GM11168 (cell line): ENCODE results near the gene COL7A1.

Experiments used
- in situ Hi-C: fragments of 300-500 bp; cut with MboI; formaldehyde crosslinking; loops from one replicate; pipeline ENCODE4 v1.12.0; 2022; ENCODE audit warnings: low sequenced_read_pairs; ENCODE audit not compliant: unreplicated experiment

Gene COL7A1

GRCh38 chr3:48619541-48620524 is 24.7 kb upstream of the COL7A1 start:
- in situ Hi-C loops: no loop called here

GRCh38 chr3:48617559-48617958 is 22.4 kb upstream of the COL7A1 start:
- in situ Hi-C loops: no loop called here

DNA sequence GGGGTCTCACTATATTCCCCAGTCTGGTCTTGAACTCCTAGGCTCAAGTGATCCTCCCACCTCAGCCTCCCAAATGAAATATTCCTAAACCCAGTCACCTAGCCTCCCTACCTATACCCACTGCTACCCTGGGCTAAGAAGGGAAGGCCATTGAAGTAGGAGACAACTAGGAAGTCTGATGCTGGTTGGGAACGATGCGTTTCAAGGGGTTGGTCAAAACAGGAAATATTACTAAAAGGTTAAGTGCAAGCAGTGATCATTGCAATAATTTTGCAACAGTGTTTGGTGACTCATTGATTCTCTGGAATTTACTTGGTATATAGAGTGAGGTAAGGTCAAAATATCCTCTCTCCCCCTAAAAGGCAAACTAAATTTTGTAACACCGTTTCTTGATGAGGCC is 18.9 kb upstream of the COL7A1 start:
- in situ Hi-C loops: no loop called here

DNA sequence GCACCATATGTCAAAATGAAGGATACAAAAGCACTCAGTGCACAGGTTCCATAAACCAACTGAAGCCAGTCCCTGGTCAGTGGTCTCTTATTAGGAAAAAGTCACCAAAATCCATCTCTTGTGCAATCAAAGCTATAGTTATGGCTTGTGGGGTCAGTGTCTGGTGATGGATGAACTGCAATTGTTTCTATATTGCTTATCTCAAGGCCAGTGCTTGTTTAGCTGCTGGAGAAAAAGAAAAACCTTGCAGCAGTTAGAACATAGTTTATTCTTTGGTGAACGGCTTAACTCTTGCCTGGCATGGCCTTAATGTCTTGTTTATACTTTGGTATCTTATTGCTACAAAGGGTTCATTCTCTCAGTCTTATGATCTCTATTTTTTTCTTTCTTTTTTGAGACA is 17.2 kb upstream of the COL7A1 start:
- in situ Hi-C loops: no loop called here

DNA sequence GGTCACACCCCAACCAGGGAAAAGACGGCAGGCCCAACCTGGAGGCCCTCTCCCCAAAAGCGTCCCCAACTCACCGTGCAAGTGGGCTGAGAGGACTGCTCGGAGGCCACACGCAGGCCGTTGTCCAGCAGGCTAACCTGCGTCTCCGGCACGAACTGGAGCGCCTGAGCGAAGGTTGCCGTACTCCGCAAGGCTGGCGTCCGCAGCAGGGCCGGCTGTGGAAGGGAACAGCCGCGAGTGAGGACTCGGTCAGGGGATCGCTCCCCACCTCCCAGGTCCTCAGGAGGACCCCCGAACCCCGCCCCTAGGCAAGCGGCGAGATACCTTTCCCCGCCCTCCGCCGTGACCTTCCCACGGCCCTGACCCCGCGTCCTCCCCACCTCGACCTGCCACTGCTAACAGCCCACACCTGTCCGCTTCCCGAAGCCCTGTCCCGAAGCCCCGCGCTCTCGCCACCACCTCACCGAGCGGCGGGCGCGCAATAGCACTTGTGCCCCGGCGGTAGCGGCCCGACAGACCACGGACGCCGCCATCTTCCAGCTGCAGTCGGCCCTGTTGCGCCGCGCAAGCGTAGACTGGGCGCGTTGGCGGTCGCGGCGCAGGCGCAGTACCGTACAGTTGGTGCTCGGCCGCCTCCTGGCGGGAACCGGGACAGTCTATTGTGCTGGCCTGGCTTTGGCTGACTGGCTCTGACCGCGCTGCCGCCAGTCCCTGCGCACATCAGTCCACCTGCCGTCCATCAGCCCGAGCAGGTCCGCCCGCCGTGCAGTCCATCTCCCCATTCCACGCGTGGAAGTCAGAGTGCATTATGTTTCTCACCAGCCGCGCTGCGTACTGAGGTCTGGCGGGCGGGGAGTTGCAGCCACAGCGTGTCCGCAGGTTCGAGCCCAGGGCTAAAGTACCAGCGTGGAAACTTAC is 14.2 kb upstream of the COL7A1 start, which contains the start of gene UQCRC1:
TSS of gene UQCRC1 (minus strand) at position 559 of the 918 bp plus-strand sequence. CDS start at position 533, 26 bp downstream.
- in situ Hi-C loops: no loop called here

DNA sequence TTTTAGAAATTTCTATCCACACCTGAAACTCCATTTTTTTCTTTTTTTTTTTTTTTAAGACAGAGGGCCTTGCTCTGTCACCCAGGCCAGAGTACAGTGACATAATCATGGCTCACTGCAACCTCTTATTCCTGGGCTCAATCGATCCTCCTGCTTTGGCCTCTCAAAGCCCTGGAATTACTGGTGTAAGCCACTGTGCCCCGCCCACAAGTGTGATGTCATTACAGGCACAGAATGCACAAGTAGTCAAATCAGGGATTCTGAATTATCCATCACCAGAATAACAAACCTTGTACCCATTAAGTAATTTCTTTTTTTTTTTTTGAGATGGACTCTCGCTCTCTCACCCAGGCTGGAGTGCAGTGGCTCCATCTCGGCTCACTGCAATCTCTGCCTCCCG is 12.4 kb upstream of the COL7A1 start:
- in situ Hi-C loops: no loop called here

DNA sequence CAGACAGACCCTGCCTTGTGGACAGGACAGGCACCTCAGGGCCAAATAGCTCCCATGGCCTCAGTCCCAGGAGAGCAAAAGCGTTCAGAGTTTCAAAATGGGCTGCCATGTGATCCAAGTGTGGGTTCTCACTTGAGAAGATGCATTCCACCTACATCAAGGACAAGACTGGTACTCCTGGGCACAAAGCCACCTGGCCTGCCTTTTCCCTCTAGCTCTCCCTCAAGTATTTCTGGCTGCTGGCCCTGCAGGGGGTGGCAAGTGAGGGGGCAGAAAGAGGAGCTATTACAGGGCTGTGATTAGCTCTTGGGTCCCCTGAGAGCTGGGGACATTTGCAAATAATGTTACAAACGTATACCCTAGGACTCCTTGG is 6.5 kb upstream of the COL7A1 start:
- in situ Hi-C loops: no loop called here

GRCh38 chr3:48600711-48601621 is 5.8 kb upstream of the COL7A1 start:
- in situ Hi-C loops: no loop called here

- in situ Hi-C loops: no loop called here
Measured at GRCh38 chr3:48599509-48600285, 4.6 kb upstream of the COL7A1 start.

GRCh38 chr3:48599077-48599501 is 4.0 kb upstream of the COL7A1 start:
- in situ Hi-C loops: no loop called here

GRCh38 chr3:48598323-48599076 is 3.4 kb upstream of the COL7A1 start:
- in situ Hi-C loops: no loop called here

- in situ Hi-C loops: no loop called here
Measured at GRCh38 chr3:48597408-48597800, 2.3 kb upstream of the COL7A1 start.

- in situ Hi-C loops: no loop called here
Measured at GRCh38 chr3:48596676-48597407, 1.7 kb upstream of the COL7A1 start.

GRCh38 chr3:48596157-48596556 is 1.0 kb upstream of the COL7A1 start:
- in situ Hi-C loops: no loop called here

DNA sequence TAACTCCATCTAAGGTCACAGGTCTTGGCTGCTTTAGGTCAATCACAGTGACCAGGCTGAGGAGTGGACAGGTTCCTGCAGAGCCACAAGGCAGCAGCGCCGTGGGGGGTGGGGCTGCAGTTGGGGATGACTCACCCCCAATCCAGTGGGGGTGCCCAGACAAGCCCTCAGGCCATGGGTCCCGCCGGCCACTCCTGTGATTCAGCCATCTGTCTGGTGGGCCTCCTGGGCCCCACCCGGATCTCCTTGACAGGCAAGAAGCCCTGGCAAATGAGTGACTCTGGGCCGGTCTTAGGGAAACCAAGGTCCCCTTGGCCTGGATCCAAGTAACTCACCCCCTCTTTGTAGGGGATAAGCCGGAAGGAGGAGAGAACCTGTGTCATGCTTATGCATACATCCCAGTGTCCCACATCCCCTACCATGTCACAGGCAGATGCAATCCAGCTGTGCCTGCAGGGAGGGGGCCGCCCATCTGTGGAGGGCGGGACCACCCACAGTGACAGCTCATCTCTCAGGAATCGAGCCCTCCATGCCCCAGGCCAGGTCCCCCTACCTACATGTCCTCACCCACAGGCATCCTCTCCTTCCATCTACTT is 495 bp upstream of the COL7A1 start:
- in situ Hi-C loops: no loop called here

DNA sequence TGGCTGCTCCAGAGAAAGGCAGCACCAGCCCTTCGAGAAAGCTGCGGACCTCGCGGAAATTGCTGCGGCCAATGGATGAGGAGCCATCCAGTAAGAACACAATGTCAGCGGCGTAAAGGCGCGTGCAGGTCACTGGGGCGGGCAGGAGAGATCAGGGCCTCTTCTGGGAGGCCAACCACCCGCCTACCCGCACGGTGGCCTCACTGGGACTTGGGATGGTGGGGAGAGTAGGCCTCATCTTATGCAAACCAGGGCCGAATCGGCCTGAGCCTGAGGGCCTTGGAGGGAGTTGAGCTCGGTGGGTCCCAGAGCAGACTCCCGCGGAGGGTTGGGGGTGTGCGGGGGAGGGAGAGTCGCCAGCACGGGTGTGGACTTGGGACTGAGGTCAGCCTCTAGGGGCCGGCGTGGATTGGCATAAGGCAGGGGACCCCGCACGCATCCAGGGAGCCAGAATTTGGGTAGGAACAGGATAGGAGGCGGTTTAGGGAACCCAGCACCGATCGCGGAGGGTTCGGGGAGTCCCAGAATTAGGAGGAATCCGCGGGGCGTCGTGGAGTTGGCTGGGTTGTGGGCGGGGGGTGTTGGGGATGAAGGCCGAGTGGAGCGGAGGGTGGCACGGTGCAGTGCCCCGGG is 596 bp downstream of the COL7A1 start:
- in situ Hi-C loops: no loop called here

GRCh38 chr3:48593337-48593736 is 1.8 kb downstream of the COL7A1 start:
- in situ Hi-C loops: no loop called here
